GM21723 (cell line): Measurements from ENCODE around the gene ACOX2.

Experiments used
- ATAC-seq: cut with Tn5 transposase; IDR thresholded peaks from one replicate; pipeline ENCODE4 v1.9.1; 2021; ENCODE audit warnings: mild to moderate bottlenecking, moderate library complexity; ENCODE audit not compliant: unreplicated experiment

ACOX2 gene

GRCh38 chr3:58474967-58475578, 61.9 kb downstream of the ACOX2 start:
- no peak for ATAC-seq

GRCh38 chr3:58474348-58474911, 62.6 kb downstream of the ACOX2 start:
- no peak for ATAC-seq

- no peak for ATAC-seq
Measured at GRCh38 chr3:58473275-58473674, 63.7 kb downstream of the ACOX2 start.

- no peak for ATAC-seq
Measured at GRCh38 chr3:58471025-58471887, 65.7 kb downstream of the ACOX2 start.

- ATAC-seq = no peak
Measured at GRCh38 chr3:58470363-58471024, 66.5 kb downstream of the ACOX2 start.

- ATAC-seq = no peak
Measured at GRCh38 chr3:58469096-58469495, 67.9 kb downstream of the ACOX2 start.

- no peak for ATAC-seq
Measured at GRCh38 chr3:58466899-58467563, 70.0 kb downstream of the ACOX2 start.

GRCh38 chr3:58464866-58465265, 72.1 kb downstream of the ACOX2 start:
- ATAC-seq = no peak

- ATAC-seq = no peak
Measured at GRCh38 chr3:58463942-58464271, 73.1 kb downstream of the ACOX2 start.

- ATAC-seq = peak; percentile 85
Measured at GRCh38 chr3:58463181-58463941, 73.6 kb downstream of the ACOX2 start.

GRCh38 chr3:58462829-58463180, 74.2 kb downstream of the ACOX2 start:
- ATAC-seq = no peak

GRCh38 chr3:58459160-58459559, 77.8 kb downstream of the ACOX2 start:
- ATAC-seq = no peak
